ENCODE data around the gene DOCK1. TPM values are rescaled to one million over a fixed set of nuclear protein-coding genes. Genes with fewer than 3 reads are reported as not detected.

The DOCK1 gene
- total RNA-seq, 2 donors from 2014 or later: 52.9 to 76.7 TPM

GRCh38 chr10:127119936-127120335 is 214.7 kb downstream of the DOCK1 start:
- no peak overlapping the region for H3K27ac ChIP-seq
- H3K4me1 ChIP-seq (ENCODE audit: control insufficient read depth in 1 of 2, low read depth in 2 of 2): no peaks in the 10 kb centered on the region
- no peaks in the 10 kb centered on the region for H3K9me3 ChIP-seq
- ATAC-seq (ENCODE audit: insufficient number of reproducible peaks, low FRiP score, low read depth) (no peak), DNase-seq (ENCODE audit: low spot score) (no peak)
- peaks cover 3% of the 10 kb centered on the region for H3K36me3 ChIP-seq
- H3K4me3 ChIP-seq: no peak overlapping the region
- no peak for TF ChIP-seq CTCF (IDR thresholded peaks at IDR 0.05)
- no peaks in the 10 kb centered on the region for H3K27me3 ChIP-seq (replicated peaks; ENCODE audit: insufficient read depth)

GRCh38 chr10:127122831-127123230 is 217.6 kb downstream of the DOCK1 start:
- ATAC-seq (ENCODE audit: insufficient number of reproducible peaks, low FRiP score, low read depth) (no peak), DNase-seq (ENCODE audit: low spot score) (no peak)
- Histone ChIP-seq H3K4me3 (no peak overlapping the region), H3K9me3 (no peaks in the 10 kb centered on the region), H3K27me3 (replicated peaks; ENCODE audit: insufficient read depth) (no peaks in the 10 kb centered on the region), H3K27ac (no peak overlapping the region), H3K4me1 (ENCODE audit: control insufficient read depth in 1 of 2, low read depth in 2 of 2) (no peaks in the 10 kb centered on the region), H3K36me3 (peaks cover 3% of the 10 kb centered on the region)
- TF ChIP-seq CTCF (IDR thresholded peaks at IDR 0.05): no peak

- H3K4me1 ChIP-seq (ENCODE audit: control insufficient read depth in 1 of 2, low read depth in 2 of 2): no peaks in the 10 kb centered on the region
- H3K9me3 ChIP-seq: no peaks in the 10 kb centered on the region
- DNase-seq (ENCODE audit: low spot score): no peak
- no peak overlapping the region for H3K4me3 ChIP-seq
- no peak for TF ChIP-seq CTCF (IDR thresholded peaks at IDR 0.05)
- ATAC-seq (ENCODE audit: insufficient number of reproducible peaks, low FRiP score, low read depth): no peak
- peaks cover 3% of the 10 kb centered on the region for H3K36me3 ChIP-seq
- no peaks in the 10 kb centered on the region for H3K27me3 ChIP-seq (replicated peaks; ENCODE audit: insufficient read depth)
- H3K27ac ChIP-seq: no peak overlapping the region
Observed at GRCh38 chr10:127123626-127124025, 218.4 kb downstream of the DOCK1 start.

GRCh38 chr10:127125331-127125730 is 220.1 kb downstream of the DOCK1 start:
- ATAC-seq (ENCODE audit: insufficient number of reproducible peaks, low FRiP score, low read depth) (no peak), DNase-seq (ENCODE audit: low spot score) (no peak)
- Histone ChIP-seq H3K4me3 (no peak overlapping the region), H3K27ac (no peak overlapping the region), H3K4me1 (ENCODE audit: control insufficient read depth in 1 of 2, low read depth in 2 of 2) (no peaks in the 10 kb centered on the region), H3K9me3 (no peaks in the 10 kb centered on the region), H3K27me3 (replicated peaks; ENCODE audit: insufficient read depth) (no peaks in the 10 kb centered on the region), H3K36me3 (peaks cover 4% of the 10 kb centered on the region)
- no peak for TF ChIP-seq CTCF (IDR thresholded peaks at IDR 0.05)

- no peak for ATAC-seq (ENCODE audit: insufficient number of reproducible peaks, low FRiP score, low read depth)
- H3K27ac ChIP-seq: no peak overlapping the region
- H3K9me3 ChIP-seq: no peaks in the 10 kb centered on the region
- H3K36me3 ChIP-seq: peaks cover 4% of the 10 kb centered on the region
- no peak for TF ChIP-seq CTCF (IDR thresholded peaks at IDR 0.05)
- no peaks in the 10 kb centered on the region for H3K4me1 ChIP-seq (ENCODE audit: control insufficient read depth in 1 of 2, low read depth in 2 of 2)
- H3K27me3 ChIP-seq (replicated peaks; ENCODE audit: insufficient read depth): no peaks in the 10 kb centered on the region
- DNase-seq (ENCODE audit: low spot score): no peak
- H3K4me3 ChIP-seq: no peak overlapping the region
Observed at GRCh38 chr10:127127822-127128221, 222.6 kb downstream of the DOCK1 start.
